ENCODE measurements around the gene THTPA.

THTPA gene

DNA sequence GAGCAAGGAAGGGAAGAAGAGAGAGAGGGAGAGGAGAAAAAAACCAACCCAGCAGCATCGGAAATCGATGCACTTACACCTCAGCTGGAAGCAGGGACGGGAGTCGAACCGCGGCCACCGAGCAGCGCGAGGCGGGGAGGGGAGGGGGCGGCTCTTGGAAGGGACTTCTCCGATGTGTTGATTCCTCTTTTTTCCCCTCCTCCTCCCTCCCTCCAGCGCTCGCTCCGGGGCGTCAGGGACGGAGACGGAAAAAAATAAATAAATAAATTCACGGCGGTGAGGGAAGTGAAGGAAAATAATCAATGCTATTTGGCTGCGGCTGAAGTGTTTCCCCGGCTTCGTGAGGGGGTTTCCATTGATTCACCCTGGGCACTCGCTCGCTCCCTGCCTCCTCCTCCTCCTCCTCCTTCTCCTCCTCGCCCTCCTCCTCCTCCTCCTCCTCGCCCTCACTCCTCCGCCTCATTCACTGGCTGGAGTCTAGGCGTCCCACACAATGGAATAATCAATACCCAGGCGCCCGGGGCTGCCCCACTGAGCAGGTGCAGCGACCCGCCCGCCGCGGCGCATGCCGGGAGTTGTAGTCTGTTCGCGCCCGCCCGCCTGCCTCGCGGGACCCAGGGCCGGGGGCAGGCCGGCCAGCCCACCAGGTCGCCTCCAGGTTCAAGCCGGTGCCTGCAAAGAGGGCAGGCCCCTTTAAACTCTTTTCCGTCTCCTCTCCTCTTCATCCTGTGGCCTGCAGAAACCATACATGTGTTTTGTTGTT, 4.6 kb upstream of the THTPA start, which contains the start of gene ZFHX2:
ZFHX2 (minus strand) TSS at position 500 of the 763 bp plus-strand sequence. CDS start 16,440 bp downstream, outside the sequence.
- DNase-seq (ENCODE audit: low spot score) = peak; percentile 68

- DNase-seq (ENCODE audit: low spot score) = no peak
Observed at GRCh38 chr14:23555533-23555881, 564 bp upstream of the THTPA start.

- no peak for DNase-seq (ENCODE audit: low spot score)
Observed at GRCh38 chr14:23556700-23557440, 799 bp downstream of the THTPA start.

DNA sequence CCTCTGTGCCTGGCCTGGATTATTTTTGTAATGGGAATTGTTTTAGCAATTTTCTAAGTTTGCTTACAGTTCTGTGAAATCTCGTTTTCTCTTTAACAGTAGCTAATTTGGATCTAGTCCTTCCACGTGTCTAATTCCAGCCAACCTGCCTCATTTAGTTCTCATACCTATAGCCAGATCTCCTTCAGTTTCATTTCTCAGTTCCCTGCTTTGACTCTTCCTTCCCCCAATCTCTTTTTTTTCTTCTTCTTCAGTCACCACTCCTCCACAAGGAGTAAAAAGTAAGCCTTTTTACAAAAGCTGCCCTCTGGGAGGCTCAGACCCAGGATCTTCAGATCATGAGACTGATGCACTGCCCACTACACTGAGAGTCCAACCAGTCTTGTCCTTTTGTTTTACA, 1.4 kb downstream of the THTPA start:
- no peak for DNase-seq (ENCODE audit: low spot score)

DNA sequence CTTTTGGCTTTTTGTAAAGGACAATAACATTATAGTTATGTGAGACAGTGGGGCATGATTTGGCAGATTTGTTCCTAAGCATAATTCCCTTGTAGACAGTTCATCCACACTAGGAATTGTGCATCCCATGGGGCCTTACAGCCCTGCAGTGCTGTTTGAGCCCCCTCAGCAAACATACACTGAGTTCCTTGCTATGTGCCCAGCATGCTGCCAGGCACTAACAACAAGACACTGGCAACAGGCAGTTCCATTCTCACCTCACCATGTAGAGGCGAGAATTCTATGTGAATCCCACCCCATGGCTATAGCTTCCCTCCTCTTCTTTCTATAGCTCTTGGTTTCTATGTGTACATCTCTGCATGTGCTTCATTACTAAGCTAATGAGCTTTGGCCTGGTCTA, 1.9 kb downstream of the THTPA start:
- no peak for DNase-seq (ENCODE audit: low spot score)

- no peak for DNase-seq (ENCODE audit: low spot score)
Observed at GRCh38 chr14:23558346-23559009, 2.4 kb downstream of the THTPA start.

GRCh38 chr14:23559010-23559925, 3.2 kb downstream of the THTPA start:
- no peak for DNase-seq (ENCODE audit: low spot score)

GRCh38 chr14:23559926-23560520, 4.0 kb downstream of the THTPA start:
- DNase-seq (ENCODE audit: low spot score) = no peak

GRCh38 chr14:23561259-23561658, 5.2 kb downstream of the THTPA start:
- no peak for DNase-seq (ENCODE audit: low spot score)

- DNase-seq (ENCODE audit: low spot score) = no peak
Observed at GRCh38 chr14:23561873-23562821, 6.1 kb downstream of the THTPA start.

- no peak for DNase-seq (ENCODE audit: low spot score)
Observed at GRCh38 chr14:23562822-23563472, 6.9 kb downstream of the THTPA start.

DNA sequence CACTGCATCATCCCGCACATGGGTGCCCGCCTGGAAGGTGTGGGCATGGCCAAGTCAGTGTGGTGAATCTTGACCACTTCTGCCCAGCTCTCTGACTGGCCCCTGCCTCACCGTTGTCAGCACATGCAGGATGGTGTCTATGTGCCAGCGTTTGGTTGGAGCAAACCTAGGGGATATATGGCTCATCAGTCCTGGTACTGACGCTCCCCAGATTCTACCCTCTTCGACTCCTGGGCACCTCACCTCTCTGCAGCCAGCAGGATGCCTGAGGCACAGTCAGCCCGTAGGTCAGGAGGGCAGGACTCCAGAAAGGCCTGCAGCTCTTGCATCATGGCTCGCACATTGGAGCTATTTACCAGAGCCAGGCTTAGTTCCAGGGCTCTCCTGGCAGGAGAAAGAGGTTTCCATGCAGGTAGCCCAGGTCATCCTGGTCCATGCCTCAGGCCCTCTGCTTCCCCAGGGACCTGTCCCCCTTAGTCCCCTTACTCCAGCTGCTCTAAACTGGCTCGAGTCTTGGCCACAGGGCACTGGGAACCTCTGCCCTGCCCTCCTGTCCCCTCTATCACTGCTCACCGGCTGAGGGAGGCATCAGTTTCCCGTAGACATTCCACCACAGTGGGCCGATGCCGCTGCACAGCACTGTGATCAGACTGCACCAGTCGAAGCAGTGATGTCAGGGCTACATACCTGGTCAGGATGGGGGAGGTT, 7.6 kb downstream of the THTPA start:
- no peak for DNase-seq (ENCODE audit: low spot score)

GRCh38 chr14:23564181-23564812, 8.2 kb downstream of the THTPA start:
- no peak for DNase-seq (ENCODE audit: low spot score)

DNA sequence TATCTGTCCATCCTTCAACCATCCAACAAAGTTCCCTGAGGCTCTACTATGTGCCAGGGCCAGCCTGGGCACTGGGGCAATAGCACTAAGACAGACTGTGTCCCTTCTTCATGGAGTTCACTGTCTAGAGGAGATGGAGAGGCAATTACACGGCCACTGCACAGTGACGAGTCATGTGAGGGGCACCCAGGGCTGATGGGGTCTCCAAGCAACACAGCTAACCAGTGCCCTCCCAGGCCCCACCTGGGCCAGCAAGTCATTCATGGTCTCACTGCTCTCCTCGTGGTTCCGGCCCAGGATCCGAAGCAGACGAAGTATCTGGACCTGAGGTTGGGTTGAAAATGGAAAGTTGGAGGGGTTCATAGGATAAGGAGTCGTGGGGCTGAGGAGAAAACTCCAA, 8.8 kb downstream of the THTPA start:
- DNase-seq (ENCODE audit: low spot score) = no peak

DNA sequence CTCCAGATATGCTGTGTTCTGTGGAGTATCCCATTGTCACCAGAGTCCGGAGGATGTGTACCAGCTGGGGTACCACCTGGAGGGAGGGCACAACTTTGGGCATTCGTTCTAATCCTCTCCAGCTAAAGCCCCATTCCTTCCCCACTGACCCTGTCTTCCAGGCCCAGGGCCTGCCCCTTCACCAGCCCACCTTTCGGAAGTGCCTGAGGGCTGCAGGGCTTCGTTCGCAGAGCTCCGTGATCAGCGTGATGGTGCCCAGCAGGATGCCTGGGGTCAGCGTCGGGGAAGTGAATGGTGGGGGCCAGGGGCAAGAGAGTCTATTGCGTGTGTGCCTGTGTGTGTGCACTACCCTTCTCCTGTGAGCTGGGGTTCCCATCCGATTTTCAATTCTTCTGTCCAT, 9.6 kb downstream of the THTPA start:
- no peak for DNase-seq (ENCODE audit: low spot score)

DNA sequence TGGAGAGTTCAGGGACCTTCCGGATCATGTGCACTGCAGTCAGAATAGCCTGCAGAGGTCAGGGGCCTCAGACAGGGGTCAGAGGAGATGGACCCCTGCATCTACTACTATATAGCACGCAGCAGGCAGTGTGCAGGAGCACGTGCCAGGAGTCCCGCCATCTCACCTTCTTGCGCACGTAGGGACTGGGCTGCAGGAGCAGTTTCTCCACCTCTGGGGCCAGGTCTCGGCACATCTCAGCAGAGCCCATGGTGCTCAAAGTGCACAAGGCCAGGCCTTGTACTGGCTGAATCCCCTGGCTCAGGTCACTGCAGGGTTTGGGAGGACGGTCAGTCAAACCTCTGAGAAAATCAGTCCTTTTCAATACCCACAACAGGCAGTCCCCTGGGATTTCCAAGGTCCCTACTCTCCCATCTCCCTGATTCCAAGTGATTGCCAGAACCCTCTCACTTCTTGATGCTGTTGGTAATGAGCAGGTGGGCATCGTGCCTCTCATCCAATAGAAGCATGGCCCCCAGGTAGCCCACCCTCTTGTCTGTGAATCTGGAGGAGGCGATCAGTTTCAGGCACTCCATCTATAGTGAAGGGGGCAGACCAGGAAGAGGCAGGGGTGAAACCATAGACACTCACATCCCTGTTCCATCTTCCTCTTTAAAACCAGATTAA, 10.2 kb downstream of the THTPA start:
- DNase-seq (ENCODE audit: low spot score) = no peak

DNA sequence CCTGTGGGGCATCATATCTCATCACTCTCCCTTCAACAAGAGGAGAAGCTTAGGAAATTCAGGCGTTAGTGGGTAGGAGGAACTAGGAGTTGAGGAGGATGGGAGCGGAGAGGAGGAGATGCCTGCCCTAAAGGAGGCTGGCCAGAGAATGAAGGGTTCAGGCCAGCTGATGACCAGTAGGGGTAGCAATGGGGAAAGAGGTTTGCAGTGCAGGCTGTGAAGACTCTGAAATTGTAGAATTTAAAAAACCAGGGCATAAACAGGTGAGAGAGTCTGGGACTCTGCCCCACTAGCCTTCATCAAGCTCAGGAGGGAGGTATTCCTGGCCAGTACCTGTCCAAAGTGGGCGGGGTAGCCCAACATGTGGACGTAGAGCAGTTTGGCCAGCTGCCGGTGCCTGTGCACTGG, 10.7 kb downstream of the THTPA start:
- no peak for DNase-seq (ENCODE audit: low spot score)
